ENCODE data around the gene KAT2B. TPM values are rescaled to one million over a fixed set of nuclear protein-coding genes. Genes with fewer than 3 reads are reported as not detected.

The KAT2B gene
- total RNA-seq, 2 donors from 2014 or later, result 8.5 to 25.9 TPM

DNA sequence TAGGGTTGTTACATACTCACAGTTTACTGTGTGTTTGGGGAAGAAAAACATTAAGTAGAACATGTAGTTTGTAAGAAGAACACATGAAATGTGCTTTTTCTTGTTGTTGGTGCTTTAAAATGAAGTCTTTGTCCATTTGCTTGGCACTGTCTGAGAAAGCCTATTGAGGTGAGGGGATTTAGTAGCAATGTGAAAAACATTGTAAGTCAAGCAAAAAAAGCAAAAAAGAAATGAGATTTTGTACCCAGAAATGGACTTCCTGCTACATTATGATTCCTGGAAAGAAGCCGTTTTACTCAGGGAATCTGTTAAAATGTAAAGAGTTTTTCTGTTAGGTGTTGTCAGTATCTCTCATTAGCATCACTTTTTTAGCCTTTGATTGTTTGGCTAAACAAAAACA lies 59.9 kb downstream of the KAT2B start:
- Histone ChIP-seq H3K27me3 (no peaks in the 10 kb centered on the region), H3K36me3 (no peaks in the 10 kb centered on the region)
- no peak for TF ChIP-seq CTCF (IDR thresholded peaks at IDR 0.05)

DNA sequence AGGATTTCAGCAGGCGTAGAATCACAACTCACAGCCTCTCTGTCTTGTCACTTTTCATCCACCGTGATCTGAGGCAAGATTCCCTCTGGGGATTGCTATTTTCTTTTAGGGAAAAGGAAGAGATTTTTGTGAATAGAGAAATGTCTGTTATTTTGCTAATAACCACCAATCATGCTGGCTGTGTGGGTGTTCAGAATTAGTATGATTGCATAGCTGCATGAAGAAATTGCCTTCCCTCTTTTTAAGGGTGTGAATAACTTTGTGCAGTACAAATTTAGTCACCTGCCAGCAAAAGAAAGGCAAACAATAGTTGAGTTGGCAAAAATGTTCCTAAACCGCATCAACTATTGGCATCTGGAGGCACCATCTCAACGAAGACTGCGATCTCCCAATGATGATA lies 60.8 kb downstream of the KAT2B start:
- H3K36me3 ChIP-seq, result no peaks in the 10 kb centered on the region
- no peak for TF ChIP-seq CTCF (IDR thresholded peaks at IDR 0.05)
- intact Hi-C loops (cut with DNase I), result no loop called here
- no peak overlapping the region for H3K27ac ChIP-seq
- H3K4me3 ChIP-seq, result no peak overlapping the region
- no peak overlapping the region for H3K9ac ChIP-seq (ENCODE audit: low read depth in 2 of 2, low read length in 2 of 2)
- H3K9me3 ChIP-seq, result no peaks in the 10 kb centered on the region
- H3K27me3 ChIP-seq, result no peaks in the 10 kb centered on the region
- DNase-seq, result no peak
- H3K4me1 ChIP-seq, result no peaks in the 10 kb centered on the region

More for the DNA sequence above, 59.9 kb downstream of the KAT2B start:
- no peak for DNase-seq
- no peak overlapping the region for H3K4me3 ChIP-seq
- intact Hi-C loops (cut with DNase I), result no loop called here
- H3K27ac ChIP-seq, result no peak overlapping the region
- no peaks in the 10 kb centered on the region for H3K9me3 ChIP-seq
- H3K9ac ChIP-seq (ENCODE audit: low read depth in 2 of 2, low read length in 2 of 2), result no peak overlapping the region
- H3K4me1 ChIP-seq, result no peaks in the 10 kb centered on the region

DNA sequence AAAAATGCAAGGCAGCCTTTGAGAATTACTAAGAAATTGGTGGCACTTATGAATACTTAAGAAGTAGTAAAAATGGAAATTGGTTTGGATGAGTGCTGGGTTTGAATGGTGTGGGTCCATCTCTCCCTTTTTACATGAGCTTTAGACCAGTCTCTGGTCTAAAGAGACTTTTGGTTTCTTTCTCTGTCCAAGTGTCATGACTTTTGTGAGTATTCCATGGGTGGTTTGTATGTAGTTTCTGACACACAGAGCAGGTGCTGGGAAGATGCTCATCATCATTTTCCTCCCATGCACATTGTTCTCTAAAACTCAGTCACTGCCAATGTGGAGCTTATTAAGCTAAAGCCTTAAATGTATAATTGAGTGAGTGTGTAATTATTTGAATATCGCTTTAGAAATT lies 63.5 kb downstream of the KAT2B start:
- Histone ChIP-seq H3K4me1 (no peaks in the 10 kb centered on the region), H3K9ac (ENCODE audit: low read depth in 2 of 2, low read length in 2 of 2) (no peak overlapping the region), H3K36me3 (no peaks in the 10 kb centered on the region), H3K4me3 (no peak overlapping the region), H3K9me3 (no peaks in the 10 kb centered on the region), H3K27me3 (no peaks in the 10 kb centered on the region), H3K27ac (no peak overlapping the region)
- no peak for DNase-seq
- no peak for TF ChIP-seq CTCF (IDR thresholded peaks at IDR 0.05)
- intact Hi-C loops (cut with DNase I), result no loop called here

DNA sequence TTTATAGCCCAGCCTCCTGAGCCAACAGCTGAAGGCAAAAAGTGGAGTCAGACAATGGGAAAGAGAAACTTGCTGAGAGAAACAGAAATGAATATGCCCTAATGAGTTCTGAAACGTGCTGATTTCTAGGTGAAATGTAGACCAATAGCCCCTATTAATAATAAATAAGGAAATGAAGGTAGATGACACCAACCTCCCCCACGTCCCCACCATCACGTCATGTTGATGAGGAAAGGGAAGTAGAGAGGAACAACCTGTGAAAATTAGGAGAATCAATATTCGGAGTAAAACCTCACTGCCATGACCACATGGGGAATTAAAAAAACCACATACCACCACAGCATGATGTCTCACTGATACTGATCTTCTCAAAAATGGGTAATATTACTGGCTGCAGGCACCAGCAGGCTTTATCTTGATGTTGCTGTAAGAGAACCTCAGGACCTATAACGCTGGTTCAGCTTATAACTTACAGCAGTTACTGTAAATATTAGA lies 64.0 kb downstream of the KAT2B start:
- Histone ChIP-seq H3K4me3 (no peak overlapping the region), H3K27ac (no peak overlapping the region), H3K27me3 (no peaks in the 10 kb centered on the region), H3K9ac (ENCODE audit: low read depth in 2 of 2, low read length in 2 of 2) (no peak overlapping the region), H3K36me3 (no peaks in the 10 kb centered on the region), H3K4me1 (no peaks in the 10 kb centered on the region), H3K9me3 (no peaks in the 10 kb centered on the region)
- TF ChIP-seq CTCF (IDR thresholded peaks at IDR 0.05), result no peak
- DNase-seq, result no peak
- intact Hi-C loops (cut with DNase I), result no loop called here

DNA sequence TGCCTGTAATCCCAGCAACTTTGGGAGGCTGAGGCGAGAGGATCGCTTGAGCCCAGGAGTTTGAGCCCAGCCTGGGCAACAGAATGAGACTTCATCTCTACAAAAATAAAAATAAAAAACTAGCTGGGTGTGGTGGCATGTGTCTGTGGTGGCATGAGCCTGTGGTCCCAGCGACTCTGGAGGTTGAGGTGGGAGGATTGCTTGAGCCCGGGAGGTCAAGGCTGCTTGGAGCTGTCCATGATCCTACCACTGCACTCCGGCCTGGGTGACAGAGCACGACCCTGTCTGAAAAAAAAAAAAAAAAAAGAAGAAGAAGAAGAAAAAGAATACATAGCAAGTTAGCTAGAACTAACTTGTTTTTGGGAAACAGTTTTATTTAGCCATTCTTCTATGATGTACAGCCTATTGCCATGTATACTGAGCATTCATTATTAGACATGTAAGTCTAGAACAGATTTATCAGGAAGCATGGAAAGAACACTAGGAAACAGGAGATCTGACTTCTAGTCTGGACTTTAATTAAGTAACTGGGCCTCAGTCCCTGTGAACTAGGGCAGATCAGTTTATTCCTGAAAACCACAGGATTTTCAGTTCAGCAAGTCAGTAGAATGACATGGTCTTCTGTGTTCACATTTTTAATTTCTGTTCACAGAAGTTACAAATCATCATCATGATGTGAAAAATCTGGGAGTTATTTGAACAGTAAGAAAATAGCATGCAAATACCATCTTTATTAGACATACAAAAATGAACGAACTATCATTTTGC lies 65.5 kb downstream of the KAT2B start:
- Histone ChIP-seq H3K4me3 (no peak overlapping the region), H3K27ac (no peak overlapping the region), H3K9me3 (no peaks in the 10 kb centered on the region), H3K27me3 (no peaks in the 10 kb centered on the region), H3K4me1 (no peaks in the 10 kb centered on the region), H3K9ac (ENCODE audit: low read depth in 2 of 2, low read length in 2 of 2) (no peak overlapping the region), H3K36me3 (no peaks in the 10 kb centered on the region)
- DNase-seq, result no peak
- intact Hi-C loops (cut with DNase I), result no loop called here
- TF ChIP-seq CTCF (IDR thresholded peaks at IDR 0.05), result no peak
